Trophoblast cell (in vitro differentiated cells and primary cell): ENCODE results near the gene ZSWIM1.

Experiments used
- DNase-seq, 2 donors: peaks; one replicate each; pipeline ENCODE4 v3.0.0-alpha.2; 2016
- H2AFZ ChIP-seq: 2 replicates; pipeline ENCODE4 v1.6.1; 2013; ENCODE audit warnings: low read length, moderate library complexity, mild to moderate bottlenecking; ENCODE audit not compliant: insufficient read depth, poor library complexity
- H2AK5ac ChIP-seq: 2 replicates; pipeline ENCODE4 v1.6.1; 2013; ENCODE audit warnings: mild to moderate bottlenecking, low read length
- H2BK120ac ChIP-seq: 2 replicates; pipeline ENCODE4 v1.6.1; 2013; ENCODE audit warnings: low read length, mild to moderate bottlenecking, moderate library complexity; ENCODE audit not compliant: insufficient read depth, poor library complexity
- H2BK12ac ChIP-seq: 2 replicates; pipeline ENCODE4 v1.6.1; 2013; ENCODE audit warnings: mild to moderate bottlenecking, low read length, moderate library complexity
- H2BK5ac ChIP-seq: 2 replicates; pipeline ENCODE4 v1.6.1; 2013; ENCODE audit warnings: low read length, low read depth, moderate library complexity, mild to moderate bottlenecking; ENCODE audit not compliant: poor library complexity
- H3K14ac ChIP-seq: 2 replicates; pipeline ENCODE4 v1.6.1; 2013; ENCODE audit warnings: mild to moderate bottlenecking, low read length
- H3K18ac ChIP-seq: 2 replicates; pipeline ENCODE4 v1.6.1; 2013; ENCODE audit warnings: mild to moderate bottlenecking, low read length
- H3K23ac ChIP-seq: 2 replicates; pipeline ENCODE4 v1.6.1; 2013; ENCODE audit warnings: low read length
- H3K27ac ChIP-seq: 2 replicates; pipeline ENCODE4 v1.5.1; 2013; ENCODE audit warnings: low read depth, mild to moderate bottlenecking, inconsistent platforms, low read length, moderate library complexity
- H3K27me3 ChIP-seq: 2 replicates; pipeline ENCODE4 v1.6.1; 2013; ENCODE audit warnings: inconsistent platforms, mild to moderate bottlenecking, low read length, moderate library complexity; ENCODE audit not compliant: insufficient read depth
- H3K36me3 ChIP-seq, 2 experiments: 1 replicate in 1 of 2; 2 replicates in 1 of 2; pipeline ENCODE4 v1.6.1; 2013; ENCODE audit warnings: low read length in 2 of 2, mild to moderate bottlenecking in 2 of 2, moderate library complexity in 1 of 2; ENCODE audit not compliant: insufficient read depth in 2 of 2, control insufficient read depth in 1 of 2
- H3K4ac ChIP-seq: 2 replicates; pipeline ENCODE4 v1.6.1; 2013; ENCODE audit warnings: low read depth, mild to moderate bottlenecking, low read length, moderate library complexity
- H3K4me1 ChIP-seq, 2 experiments: 1 replicate in 1 of 2; 2 replicates in 1 of 2; pipeline ENCODE4 v1.6.1; 2013; ENCODE audit warnings: low read length in 2 of 2, mild to moderate bottlenecking in 2 of 2, moderate library complexity in 1 of 2; ENCODE audit not compliant: insufficient read depth in 2 of 2, control insufficient read depth in 1 of 2
- H3K4me2 ChIP-seq: 2 replicates; pipeline ENCODE4 v1.6.1; 2013; ENCODE audit warnings: inconsistent platforms, mild to moderate bottlenecking, low read length, moderate library complexity
- H3K4me3 ChIP-seq: 2 replicates; pipeline ENCODE4 v1.5.1; 2013; ENCODE audit warnings: mild to moderate bottlenecking, low read depth, low read length, inconsistent platforms
- H3K79me1 ChIP-seq: one replicate; pipeline ENCODE4 v1.6.1; 2013; ENCODE audit warnings: low read length
- H3K79me2 ChIP-seq: 2 replicates; pipeline ENCODE4 v1.6.1; 2013; ENCODE audit warnings: low read length, mild to moderate bottlenecking; ENCODE audit not compliant: control insufficient read depth, insufficient read depth, poor library complexity
- H3K9ac ChIP-seq: 2 replicates; pipeline ENCODE4 v1.6.1; 2013; ENCODE audit warnings: mild to moderate bottlenecking, low read length
- H3K9me3 ChIP-seq: 2 replicates; pipeline ENCODE4 v1.6.1; 2013; ENCODE audit warnings: low read depth, mild to moderate bottlenecking, control low read depth, inconsistent platforms, low read length; ENCODE audit not compliant: insufficient read depth
- H4K12ac ChIP-seq: 2 replicates; pipeline ENCODE4 v1.6.1; 2013; ENCODE audit warnings: low read depth, mild to moderate bottlenecking, low read length, moderate library complexity
- H4K8ac ChIP-seq: 2 replicates; pipeline ENCODE4 v1.6.1; 2013; ENCODE audit warnings: low read depth, mild to moderate bottlenecking, low read length, moderate library complexity
- H4K91ac ChIP-seq: one replicate; pipeline ENCODE4 v1.6.1; 2013; ENCODE audit warnings: low read depth, mild to moderate bottlenecking, low read length, moderate library complexity
- WGBS: extraction: QIAGEN DNeasy Blood & Tissue Kit; methylation state at CpG from one replicate; pipeline ENCODE4 v1.1.7; 2013; ENCODE audit warnings: missing lambda C conversion rate; ENCODE audit not compliant: insufficient read length, insufficient coverage; ENCODE audit errors: extremely low coverage; 5-methylcytosine and 5-hydroxymethylcytosine counted together

ZSWIM1 gene

GRCh38 chr20:45897289-45897688 is 16.3 kb downstream of the ZSWIM1 start:
- WGBS: no CpG with 5 or more reads among the region's 2 CpGs
- no peak overlapping the region for H2BK12ac ChIP-seq
- no peak overlapping the region for H3K18ac ChIP-seq
- H3K23ac ChIP-seq: no peak overlapping the region
- no peak overlapping the region for H2AK5ac ChIP-seq
- H2AFZ ChIP-seq: no peak overlapping the region
- no peaks in the 10 kb centered on the region for H3K27me3 ChIP-seq
- peaks cover under 1 to 1% of the 10 kb centered on the region in 2 experiments for H3K4me1 ChIP-seq
- H3K27ac ChIP-seq: no peak overlapping the region
- H4K91ac ChIP-seq: no peak overlapping the region
- H3K4me2 ChIP-seq: no peak overlapping the region
- no peak for DNase-seq
- H3K9ac ChIP-seq: no peak overlapping the region
- peaks cover 34 to 52% of the 10 kb centered on the region in 2 experiments for H3K36me3 ChIP-seq
- H3K79me1 ChIP-seq: no peaks in the 10 kb centered on the region
- no peak overlapping the region for H4K8ac ChIP-seq
- H3K4ac ChIP-seq: no peak overlapping the region
- H2BK120ac ChIP-seq: no peak overlapping the region
- no peak overlapping the region for H4K12ac ChIP-seq
- H3K14ac ChIP-seq: no peak overlapping the region
- H2BK5ac ChIP-seq: no peak overlapping the region
- H3K9me3 ChIP-seq: peaks cover 2% of the 10 kb centered on the region
- no peaks in the 10 kb centered on the region for H3K79me2 ChIP-seq
- no peak overlapping the region for H3K4me3 ChIP-seq

GRCh38 chr20:45897692-45898091 is 16.7 kb downstream of the ZSWIM1 start:
- H3K79me2 ChIP-seq: no peaks in the 10 kb centered on the region
- H2BK120ac ChIP-seq: no peak overlapping the region
- no peaks in the 10 kb centered on the region for H3K79me1 ChIP-seq
- no peak overlapping the region for H2AFZ ChIP-seq
- H3K4me2 ChIP-seq: no peak overlapping the region
- peaks cover 2% of the 10 kb centered on the region for H3K9me3 ChIP-seq
- WGBS: no CpG with 5 or more reads among the region's 7 CpGs
- no peak overlapping the region for H4K12ac ChIP-seq
- H3K36me3 ChIP-seq: peaks cover 34 to 52% of the 10 kb centered on the region in 2 experiments
- H3K23ac ChIP-seq: no peak overlapping the region
- no peak overlapping the region for H2BK5ac ChIP-seq
- no peak overlapping the region for H3K4me3 ChIP-seq
- H2AK5ac ChIP-seq: no peak overlapping the region
- no peak overlapping the region for H3K27ac ChIP-seq
- no peak overlapping the region for H3K14ac ChIP-seq
- no peaks in the 10 kb centered on the region for H3K27me3 ChIP-seq
- H3K4ac ChIP-seq: no peak overlapping the region
- H4K91ac ChIP-seq: no peak overlapping the region
- H3K4me1 ChIP-seq: no peaks in the 10 kb centered on the region
- no peak overlapping the region for H3K18ac ChIP-seq
- no peak overlapping the region for H3K9ac ChIP-seq
- H2BK12ac ChIP-seq: no peak overlapping the region
- no peak overlapping the region for H4K8ac ChIP-seq
- peak; percentile 32 to 38 for DNase-seq

- Histone ChIP-seq H3K79me2 (no peaks in the 10 kb centered on the region), H3K18ac (no peak overlapping the region), H3K9me3 (peaks cover 2% of the 10 kb centered on the region), H3K9ac (no peak overlapping the region), H2BK120ac (no peak overlapping the region), H2BK5ac (no peak overlapping the region), H3K27me3 (no peaks in the 10 kb centered on the region), H3K79me1 (no peaks in the 10 kb centered on the region), H3K27ac (no peak overlapping the region), H3K4ac (no peak overlapping the region), H3K36me3 (peaks cover 34 to 46% of the 10 kb centered on the region in 2 experiments), H2BK12ac (no peak overlapping the region), H3K14ac (no peak overlapping the region), H2AFZ (no peak overlapping the region), H4K12ac (no peak overlapping the region), H3K4me2 (no peak overlapping the region), H4K8ac (no peak overlapping the region), H4K91ac (no peak overlapping the region), H3K23ac (no peak overlapping the region), H3K4me3 (no peak overlapping the region), H3K4me1 (no peaks in the 10 kb centered on the region), H2AK5ac (no peak overlapping the region)
- WGBS: no CpG with 5 or more reads among the region's 12 CpGs
- no peak for DNase-seq
Observed at GRCh38 chr20:45898285-45898684, 17.3 kb downstream of the ZSWIM1 start.

GRCh38 chr20:45899046-45899835 is 18.2 kb downstream of the ZSWIM1 start:
- Histone ChIP-seq H3K4me2 (no peak overlapping the region), H3K27me3 (no peaks in the 10 kb centered on the region), H4K12ac (no peak overlapping the region), H2AK5ac (no peak overlapping the region), H3K4ac (no peak overlapping the region), H4K91ac (no peak overlapping the region), H3K79me2 (no peaks in the 10 kb centered on the region), H3K4me1 (no peaks in the 10 kb centered on the region), H3K27ac (no peak overlapping the region), H3K36me3 (peaks cover 34 to 41% of the 10 kb centered on the region in 2 experiments), H2BK120ac (no peak overlapping the region), H2AFZ (no peak overlapping the region), H3K79me1 (no peaks in the 10 kb centered on the region), H3K9ac (no peak overlapping the region), H2BK5ac (no peak overlapping the region), H3K23ac (no peak overlapping the region), H3K9me3 (peaks cover 2% of the 10 kb centered on the region), H4K8ac (no peak overlapping the region), H3K14ac (no peak overlapping the region), H3K18ac (no peak overlapping the region), H3K4me3 (peak overlapping the region; percentile 34), H2BK12ac (no peak overlapping the region)
- no peak for DNase-seq
- WGBS: no CpG with 5 or more reads among the region's 13 CpGs
